Esophagus squamous epithelium (tissue), 4 donors: ENCODE data around the gene SHF.

Experiments used
- CTCF ChIP-seq, 6 experiments: fragments of 450-650 bp in 4 of 6; fragments of 200-600 bp in 2 of 6; sonication (generic) in 2 of 6; IDR thresholded peaks; one replicate each; pipeline ENCODE4 v1.5.1; 2016 to 2019; ENCODE audit warnings: antibody characterized with exemption in 6 of 6, mild to moderate bottlenecking in 4 of 6, moderate library complexity in 4 of 6
- POLR2A ChIP-seq, 4 donors: fragments of 450-650 bp; IDR thresholded peaks; one replicate each; pipeline ENCODE4 v1.6.1; 2017; ENCODE audit warnings: antibody characterized with exemption in 4 of 4, mild to moderate bottlenecking in 4 of 4, moderate library complexity in 3 of 4

- TF ChIP-seq CTCF (IDR thresholded peaks at IDR 0.05), result no peak
- no peak for TF ChIP-seq POLR2A (IDR thresholded peaks at IDR 0.05)
Observed at GRCh38 chr15:45171912-45172311, 15.9 kb downstream of the SHF start.
